H1 (cell line): ENCODE data around the gene TMEM134. TPM values are rescaled to one million over a fixed set of nuclear protein-coding genes. Genes with fewer than 3 reads are reported as not detected.
A peak's percentile ranks its signal among the peaks of the same experiment; 100 is the strongest.

Source experiments
- CTCF ChIA-PET: fragments of 300-600 bp; sonication (Branson Sonifier 250); formaldehyde crosslinking; loops from one replicate; lab custom pipeline; 2021; ENCODE audit not compliant: partially characterized antibody; lab: Charles Lee
- POLR2A ChIA-PET: fragments of 300-600 bp; sonication (Branson Sonifier 250); formaldehyde crosslinking; loops from one replicate; lab custom pipeline; 2021; ENCODE audit warnings: inconsistent platforms; ENCODE audit not compliant: partially characterized antibody; lab: Charles Lee
- DNase-seq, 2 experiments: peaks; one replicate each; pipeline versions ENCODE4 v3.0.0 to v3.0.0-alpha.2; 2010 to 2022; ENCODE audit warnings: low spot score in 2 of 2, low read depth in 1 of 2, mixed read lengths in 1 of 2
- FAIRE-seq: peaks from 2 replicates; lab custom pipeline; 2011; peaks lifted over from hg19 to GRCh38; lab: Jason Lieb, UNC
- H2AFZ ChIP-seq: 2 replicates; pipeline ENCODE4 v1.8.1; 2012; ENCODE audit warnings: low read length, inconsistent platforms
- H2AK5ac ChIP-seq: 2 replicates; pipeline ENCODE4 v1.6.1; 2013; ENCODE audit warnings: low read depth, low read length
- H2BK120ac ChIP-seq: replicated peaks from 2 replicates; pipeline ENCODE3; 2013; ENCODE audit warnings: low read depth, low read length, inconsistent platforms
- H2BK12ac ChIP-seq: 2 replicates; pipeline ENCODE4 v1.6.1; 2013; ENCODE audit warnings: low read depth, low read length
- H2BK15ac ChIP-seq: 2 replicates; pipeline ENCODE4 v1.6.1; 2013; ENCODE audit warnings: low read length
- H2BK20ac ChIP-seq: 2 replicates; pipeline ENCODE4 v1.6.1; 2013; ENCODE audit warnings: low read length
- H2BK5ac ChIP-seq: 2 replicates; pipeline ENCODE4 v1.6.1; 2013; ENCODE audit warnings: low read depth, low read length
- H3K14ac ChIP-seq: 2 replicates; pipeline ENCODE4 v1.6.1; 2013; ENCODE audit warnings: inconsistent platforms; ENCODE audit not compliant: insufficient read length
- H3K18ac ChIP-seq: 2 replicates; pipeline ENCODE4 v1.6.1; 2013; ENCODE audit warnings: low read length; ENCODE audit errors: extremely low read depth
- H3K23ac ChIP-seq: 2 replicates; pipeline ENCODE4 v1.6.1; 2013; ENCODE audit warnings: inconsistent platforms; ENCODE audit not compliant: insufficient read length
- H3K23me2 ChIP-seq: 2 replicates; pipeline ENCODE4 v1.6.1; 2013; ENCODE audit warnings: low read depth, low read length
- H3K27ac ChIP-seq: 2 replicates; pipeline ENCODE4 v1.6.1; 2011; ENCODE audit warnings: low read depth, low read length, inconsistent platforms
- H3K27me3 ChIP-seq, 4 experiments: replicated peaks in 1 of 4; 1 replicate in 1 of 4; 2 replicates in 3 of 4; pipeline versions ENCODE4 v1.6.1 to v1.8.1; 2011 to 2013; ENCODE audit warnings: low read length in 3 of 4, mild to moderate bottlenecking in 3 of 4, inconsistent platforms in 2 of 4, mixed read lengths in 2 of 4, moderate library complexity in 1 of 4; ENCODE audit not compliant: control insufficient read depth in 3 of 4, insufficient read depth in 3 of 4; ENCODE audit errors: extremely low read depth in 1 of 4
- H3K36me3 ChIP-seq, 4 experiments: 2 replicates each; pipeline versions ENCODE4 v1.6.1 to v1.8.1; 2011 to 2013; ENCODE audit warnings: mild to moderate bottlenecking in 4 of 4, low read length in 3 of 4, moderate library complexity in 2 of 4, control low read depth in 1 of 4, inconsistent platforms in 1 of 4; ENCODE audit not compliant: insufficient read depth in 4 of 4, control insufficient read depth in 2 of 4
- H3K4ac ChIP-seq: replicated peaks from 2 replicates; pipeline ENCODE3; 2013; ENCODE audit warnings: low read length, low read depth, mixed read lengths, inconsistent platforms; ENCODE audit not compliant: insufficient read length
- H3K4me1 ChIP-seq, 4 experiments: replicated peaks in 1 of 4; 1 replicate in 1 of 4; 2 replicates in 3 of 4; pipeline versions ENCODE4 v1.6.1 to v1.8.1; 2011 to 2013; ENCODE audit warnings: low read length in 3 of 4, inconsistent platforms in 2 of 4, mixed read lengths in 1 of 4; ENCODE audit not compliant: insufficient read depth in 4 of 4, control insufficient read depth in 3 of 4
- H3K4me2 ChIP-seq, 2 experiments: 2 replicates each; pipeline versions ENCODE4 v1.6.1 to v1.8.1; 2011 to 2013; ENCODE audit warnings: low read depth in 2 of 2, low read length in 2 of 2, control low read depth in 1 of 2, inconsistent platforms in 1 of 2, mild to moderate bottlenecking in 1 of 2; ENCODE audit not compliant: insufficient read depth in 1 of 2
- H3K4me3 ChIP-seq, 4 experiments: fragments of 200-600, 300-600 bp in 1 of 4; sonication (generic), shearing (Covaris generic), sonication (Bioruptor Twin) in 1 of 4; 2 replicates each; pipeline versions ENCODE4 v1.5.1 to v1.8.1; 2011 to 2016; ENCODE audit warnings: low read length in 4 of 4, low read depth in 3 of 4, control low read depth in 2 of 4, inconsistent platforms in 2 of 4, mild to moderate bottlenecking in 2 of 4, mixed read lengths in 1 of 4, moderate library complexity in 1 of 4; ENCODE audit not compliant: insufficient read depth in 2 of 4; ENCODE audit errors: extremely low read depth in 1 of 4
- H3K56ac ChIP-seq: replicated peaks from 2 replicates; pipeline ENCODE3; 2013; ENCODE audit warnings: low read depth, mild to moderate bottlenecking, mixed read lengths, low read length, inconsistent platforms; ENCODE audit not compliant: insufficient read length
- H3K79me1 ChIP-seq: 2 replicates; pipeline ENCODE4 v1.6.1; 2013; ENCODE audit warnings: low read depth, low read length, control low read depth
- H3K79me2 ChIP-seq, 2 experiments: 2 replicates each; pipeline versions ENCODE4 v1.6.1 to v1.8.1; 2012 to 2013; ENCODE audit warnings: low read length in 2 of 2, mild to moderate bottlenecking in 2 of 2, inconsistent platforms in 1 of 2; ENCODE audit not compliant: insufficient read depth in 2 of 2, control insufficient read depth in 1 of 2
- H3K9ac ChIP-seq, 4 experiments: replicated peaks in 1 of 4; 1 replicate in 1 of 4; 2 replicates in 3 of 4; pipeline versions ENCODE4 v1.6.1 to v1.8.1; 2011 to 2013; ENCODE audit warnings: low read depth in 3 of 4, low read length in 3 of 4, control low read depth in 2 of 4, mild to moderate bottlenecking in 2 of 4, moderate library complexity in 2 of 4, inconsistent platforms in 1 of 4; ENCODE audit errors: extremely low read depth in 1 of 4
- H3K9me3 ChIP-seq, 2 experiments: 2 replicates each; pipeline versions ENCODE4 v1.6.1 to v1.8.1; 2012 to 2013; ENCODE audit warnings: mild to moderate bottlenecking in 2 of 2, moderate library complexity in 2 of 2, control low read depth in 1 of 2, inconsistent platforms in 1 of 2, low read depth in 1 of 2, low read length in 1 of 2, mixed read lengths in 1 of 2; ENCODE audit not compliant: insufficient read depth in 2 of 2
- H4K20me1 ChIP-seq, 2 experiments: replicated peaks in 1 of 2; 2 replicates each; pipeline versions ENCODE3 to v1.8.1; 2011 to 2013; ENCODE audit warnings: inconsistent platforms in 2 of 2, low read length in 2 of 2, mild to moderate bottlenecking in 1 of 2; ENCODE audit not compliant: insufficient read depth in 2 of 2, control insufficient read depth in 1 of 2
- H4K5ac ChIP-seq: 2 replicates; pipeline ENCODE4 v1.6.1; 2013; ENCODE audit warnings: low read length, low read depth, mixed read lengths, inconsistent platforms; ENCODE audit not compliant: insufficient read length
- H4K8ac ChIP-seq: 2 replicates; pipeline ENCODE4 v1.8.0; 2013; ENCODE audit warnings: mild to moderate bottlenecking, moderate library complexity, low read length, inconsistent platforms; ENCODE audit not compliant: insufficient read depth; ENCODE audit errors: extremely low read depth
- H4K91ac ChIP-seq: replicated peaks from 2 replicates; pipeline ENCODE3; 2013; ENCODE audit warnings: low read length, mixed read lengths, inconsistent platforms; ENCODE audit not compliant: insufficient read length
- BCL11A ChIP-seq, 2 experiments: IDR thresholded peaks; one replicate each; pipeline ENCODE4 v1.6.1; 2011; ENCODE audit warnings: low read depth in 2 of 2, low read length in 2 of 2, mild to moderate bottlenecking in 2 of 2
- JUN ChIP-seq: IDR thresholded peaks from 2 replicates; pipeline ENCODE4 v1.6.1; 2011; ENCODE audit warnings: low read depth, mild to moderate bottlenecking, improper control_type of control experiment, low read length
- RBBP5 ChIP-seq: IDR thresholded peaks from 2 replicates; pipeline ENCODE4 v1.7.1; 2012; ENCODE audit warnings: low read depth, mild to moderate bottlenecking, inconsistent platforms, low read length, moderate library complexity, borderline replicate concordance
- SIX5 ChIP-seq: IDR thresholded peaks from 2 replicates; pipeline ENCODE4 v1.6.1; 2011; ENCODE audit warnings: mild to moderate bottlenecking, low read depth, low read length
- TEAD4 ChIP-seq: IDR thresholded peaks from 2 replicates; pipeline ENCODE4 v1.6.1; 2012; ENCODE audit warnings: low read depth, low read length, inconsistent platforms, mixed read lengths
- WGBS, 2 experiments: shearing (Covaris generic) in 1 of 2; methylation state at CpG; one replicate each; pipeline versions ENCODE4 v1.1.6 to v1.1.7; 2013 to 2015; ENCODE audit warnings: low lambda C conversion rate in 2 of 2, mixed read lengths in 2 of 2, inconsistent platforms in 1 of 2, low coverage in 1 of 2, missing lambda C conversion rate in 1 of 2; ENCODE audit not compliant: insufficient replicate concordance in 2 of 2, insufficient coverage in 1 of 2, insufficient read length in 1 of 2; ENCODE audit errors: extremely low coverage in 1 of 2, missing lambda C conversion rate in 1 of 2; 5-methylcytosine and 5-hydroxymethylcytosine counted together
- polyA plus RNA-seq, 7 experiments: library from polyadenylated mRNA; depleted of rRNA in 3 of 7; stranded (reverse) in 5 of 7; unstranded in 2 of 7; fragments of >200 nt in 5 of 7; fragments of 200-250 nt in 2 of 7; gene quantifications; 1 replicate in 5 of 7; 2 replicates in 1 of 7; 4 replicates in 1 of 7; pipeline versions ENCODE4 v1.2.1 to v1.2.3, GENCODE V29; 2011 to 2013; ENCODE audit warnings: missing spikeins in 2 of 7, mixed read lengths in 2 of 7
- total RNA-seq: library from RNA; stranded (reverse); fragmentation: NEBNext Ultra II Directional; extraction: Animal tissue kit (Norgen Biotek cat#: 25700); gene quantifications from 2 replicates; pipeline ENCODE4 v1.2.1, GENCODE V29; 2021
- TF ChIP-seq, protein P1 (sequence below): IDR thresholded peaks from 2 replicates; pipeline ENCODE4 v1.6.1; 2012; ENCODE audit warnings: low read length, inconsistent platforms

Gene TMEM134
- total and polyA plus RNA-seq, 2 of the 8 experiments (the other 6 are each of a cell fraction or from before 2014, with no cell fraction given) = 32.4 to 229 TPM

- Histone ChIP-seq H3K4me1 (peaks cover 4 to 22% (median 15%) of the 10 kb centered on the region in 4 experiments), H4K8ac (peak overlapping the region; percentile 29; the same call in 1 of the 2 replicates), H4K5ac (no peak overlapping the region), H3K27ac (no peak overlapping the region), H3K23me2 (0 out of 2 replicates have a peak, but pooled peaks cover 3% of the 10 kb centered on the region), H3K4ac (no peak overlapping the region), H3K56ac (no peak overlapping the region), H3K18ac (no peak overlapping the region), H2BK20ac (no peak overlapping the region), H2AK5ac (no peak overlapping the region), H3K79me2 (no peaks in the 10 kb centered on the region), H3K36me3 (no peaks in the 10 kb centered on the region), H3K14ac (no peak overlapping the region), H3K9ac (no peak overlapping the region; a peak in 1 of 7 replicates), H3K27me3 (peaks cover 0 to 16% (median 5%) of the 10 kb centered on the region in 4 experiments; a peak in 4 of 7 replicates), H2BK120ac (no peak overlapping the region), H3K4me2 (no peak overlapping the region)
- ChIA-PET POLR2A (interaction anchor here (0.8 to 3.1 kb wide), 7 partner anchors 10 to 170 kb away, joined by 3 to 11 read pairs (median 4); partner anchors contain the start of genes GSTP1, PPP1CA, PTPRCAP and RAD9A), CTCF (interaction anchor here (1.0 to 2.5 kb wide), 8 partner anchors 8 to 63 kb away, joined by 3 to 7 read pairs (median 4); partner anchors contain the start of genes PPP1CA and RAD9A)
- FAIRE-seq = no peak
- DNase-seq = no peak
- TF ChIP-seq SIX5 (no peak), TEAD4 (no peak), BCL11A (IDR thresholded peaks at IDR 0.05; ENCODE audit: low read depth in 2 of 2, low read length in 2 of 2) (no peak), JUN (no peak), RBBP5 (no peak)
- TF ChIP-seq, protein P1, sequence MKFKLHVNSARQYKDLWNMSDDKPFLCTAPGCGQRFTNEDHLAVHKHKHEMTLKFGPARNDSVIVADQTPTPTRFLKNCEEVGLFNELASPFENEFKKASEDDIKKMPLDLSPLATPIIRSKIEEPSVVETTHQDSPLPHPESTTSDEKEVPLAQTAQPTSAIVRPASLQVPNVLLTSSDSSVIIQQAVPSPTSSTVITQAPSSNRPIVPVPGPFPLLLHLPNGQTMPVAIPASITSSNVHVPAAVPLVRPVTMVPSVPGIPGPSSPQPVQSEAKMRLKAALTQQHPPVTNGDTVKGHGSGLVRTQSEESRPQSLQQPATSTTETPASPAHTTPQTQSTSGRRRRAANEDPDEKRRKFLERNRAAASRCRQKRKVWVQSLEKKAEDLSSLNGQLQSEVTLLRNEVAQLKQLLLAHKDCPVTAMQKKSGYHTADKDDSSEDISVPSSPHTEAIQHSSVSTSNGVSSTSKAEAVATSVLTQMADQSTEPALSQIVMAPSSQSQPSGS = no peak
- TF ChIP-seq, all 59 proteins: peak for 0
- Histone ChIP-seq H2BK5ac (no peak overlapping the region), H4K91ac (no peak overlapping the region), H2AFZ (no peak overlapping the region), H3K4me3 (no peak overlapping the region), H2BK15ac (no peak overlapping the region; the same call in 1 of the 2 replicates), H2BK12ac (0 out of 2 replicates have a peak overlapping the region, but pooled peaks have one; percentile 27), H3K9me3 (no peaks in the 10 kb centered on the region), H3K79me1 (no peaks in the 10 kb centered on the region), H3K23ac (no peak overlapping the region), H4K20me1 (no peaks in the 10 kb centered on the region)
- WGBS, 2 experiments = 78% methylated on average over 2 of the region's 2 CpGs; no CpG with 5 or more reads in 1 of the 2 experiments
These were observed 55.7 kb downstream of the TMEM134 start for GRCh38 chr11:67413266-67413849.
